ENCODE results near the gene SLC1A5.

DNA sequence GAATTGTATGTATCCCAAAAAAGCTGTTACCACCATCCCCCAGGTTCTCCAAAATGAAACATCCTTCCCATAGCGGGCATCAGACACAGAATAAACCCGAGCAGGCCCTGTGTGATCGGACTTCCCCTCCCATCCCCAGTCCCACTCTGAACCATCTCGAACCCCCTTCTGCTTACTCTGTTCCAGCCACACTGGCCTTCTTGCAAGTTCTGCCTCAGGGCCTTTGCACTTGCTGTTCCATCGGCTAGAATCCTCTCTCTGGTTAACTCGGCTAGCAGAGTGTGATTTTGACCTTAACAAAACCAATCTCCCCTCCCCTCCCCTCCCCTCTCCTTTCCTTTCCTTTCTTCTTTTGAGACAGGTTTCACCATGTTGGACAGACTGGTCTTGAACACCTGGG is 46.6 kb upstream of the SLC1A5 start:
- no peak for TF ChIP-seq EZH2phosphoT487 (IDR thresholded peaks at IDR 0.05; ENCODE audit: borderline replicate concordance, low read depth, low read length)
- TF ChIP-seq, protein P1, sequence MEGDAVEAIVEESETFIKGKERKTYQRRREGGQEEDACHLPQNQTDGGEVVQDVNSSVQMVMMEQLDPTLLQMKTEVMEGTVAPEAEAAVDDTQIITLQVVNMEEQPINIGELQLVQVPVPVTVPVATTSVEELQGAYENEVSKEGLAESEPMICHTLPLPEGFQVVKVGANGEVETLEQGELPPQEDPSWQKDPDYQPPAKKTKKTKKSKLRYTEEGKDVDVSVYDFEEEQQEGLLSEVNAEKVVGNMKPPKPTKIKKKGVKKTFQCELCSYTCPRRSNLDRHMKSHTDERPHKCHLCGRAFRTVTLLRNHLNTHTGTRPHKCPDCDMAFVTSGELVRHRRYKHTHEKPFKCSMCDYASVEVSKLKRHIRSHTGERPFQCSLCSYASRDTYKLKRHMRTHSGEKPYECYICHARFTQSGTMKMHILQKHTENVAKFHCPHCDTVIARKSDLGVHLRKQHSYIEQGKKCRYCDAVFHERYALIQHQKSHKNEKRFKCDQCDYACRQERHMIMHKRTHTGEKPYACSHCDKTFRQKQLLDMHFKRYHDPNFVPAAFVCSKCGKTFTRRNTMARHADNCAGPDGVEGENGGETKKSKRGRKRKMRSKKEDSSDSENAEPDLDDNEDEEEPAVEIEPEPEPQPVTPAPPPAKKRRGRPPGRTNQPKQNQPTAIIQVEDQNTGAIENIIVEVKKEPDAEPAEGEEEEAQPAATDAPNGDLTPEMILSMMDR (conservative IDR thresholded peaks at IDR 0.05; ENCODE audit: low read length), result no peak
